ENCODE measurements around the gene SYTL4. TPM values are rescaled to one million over a fixed set of nuclear protein-coding genes. Genes with fewer than 3 reads are reported as not detected.

Gene SYTL4
- total RNA-seq, 1 experiment from 2014 or later, result 0.13 TPM

- Histone ChIP-seq H3K4me2 (ENCODE audit: insufficient read depth, insufficient read length, low read length) (no peak overlapping the region), H4K8ac (replicated peaks; ENCODE audit: insufficient read length, low read depth, low read length) (no peak overlapping the region), H2BK120ac (ENCODE audit: low read depth, low read length, poor library complexity, severe bottlenecking) (no peak overlapping the region), H3K14ac (ENCODE audit: insufficient read depth, low read length) (no peak overlapping the region), H3K18ac (ENCODE audit: insufficient read length, low read depth, low read length) (no peak overlapping the region), H4K20me1 (ENCODE audit: control insufficient read depth, insufficient read depth, insufficient read length) (no peaks in the 10 kb centered on the region), H3K9me3 (ENCODE audit: control insufficient read depth, low read depth, low read length) (no peaks in the 10 kb centered on the region), H3K56ac (ENCODE audit: insufficient read length, low read depth, low read length) (no peak overlapping the region), H3K79me1 (ENCODE audit: insufficient read depth, low read depth, low read length, poor library complexity, severe bottlenecking) (no peaks in the 10 kb centered on the region), H2BK12ac (ENCODE audit: insufficient read length, low read depth, low read length) (no peak overlapping the region), H4K91ac (ENCODE audit: insufficient read length, low read depth, low read length) (no peak overlapping the region), H3K4ac (ENCODE audit: low read depth, low read length) (no peak overlapping the region), H3T11ph (ENCODE audit: low read length) (no peak overlapping the region), H3K23me2 (ENCODE audit: insufficient read length, low read depth, low read length, poor library complexity, severe bottlenecking) (no peaks in the 10 kb centered on the region), H3K27me3 (ENCODE audit: insufficient read depth, low read length) (no peaks in the 10 kb centered on the region), H3K27ac (ENCODE audit: insufficient read length, low read depth, low read length) (no peak overlapping the region), H2BK20ac (ENCODE audit: low read depth, low read length, poor library complexity, severe bottlenecking) (no peak overlapping the region), H2AK5ac (ENCODE audit: insufficient read length, low read length) (no peak overlapping the region), H2AFZ (ENCODE audit: low read length) (no peak overlapping the region), H2BK15ac (ENCODE audit: low read depth, low read length) (no peak overlapping the region), H3K4me1 (ENCODE audit: insufficient read depth, low read length) (no peaks in the 10 kb centered on the region), H2BK5ac (ENCODE audit: insufficient read length, low read length) (no peak overlapping the region), H3K9ac (ENCODE audit: extremely low read depth, insufficient read length, low read length) (no peak overlapping the region), H3K79me2 (ENCODE audit: insufficient read depth, low read length) (no peaks in the 10 kb centered on the region), H4K5ac (ENCODE audit: insufficient read length, low read depth, low read length) (no peak overlapping the region), H3K23ac (ENCODE audit: insufficient read length, low read depth, low read length) (no peak overlapping the region)
- peaks cover 0 to 65% of the 10 kb centered on the region in 2 experiments; a peak in 2 of 5 replicates for H3K9me3 Mint-ChIP-seq
- no peaks in the 10 kb centered on the region for H3K4me1 Mint-ChIP-seq
- no peak overlapping the region for H3K27ac Mint-ChIP-seq
- TF ChIP-seq CTCF (conservative IDR thresholded peaks at IDR 0.05), result no peak
- no peak overlapping the region for H3K4me3 Mint-ChIP-seq
- H3K27me3 Mint-ChIP-seq (ENCODE audit: low read depth), result no peaks in the 10 kb centered on the region
- no CpG with 5 or more reads among the region's 5 CpGs for WGBS (ENCODE audit: extremely low coverage, insufficient read length, low lambda C conversion rate)
- DNase-seq, result no peak
- H3K36me3 Mint-ChIP-seq (ENCODE audit: insufficient read depth in 1 of 3, low read depth in 3 of 3), result peaks cover 0 to 34% (median 17%) of the 10 kb centered on the region in 3 experiments; a peak in 5 of 7 replicates
Observed at GRCh38 chrX:100625985-100626491, 105.9 kb downstream of the SYTL4 start.

Other genes starting within 250 kb of the SYTL4 start
- 1.3 and 1.7 TPM in 2 replicates for gene TNMD, start 147.2 kb downstream of the SYTL4 start, total RNA-seq (2021)
- gene TSPAN6, start 95.3 kb downstream of the SYTL4 start, total RNA-seq (2021), result 61.3 and 62.8 TPM in 2 replicates
- not detected in 2 replicates for gene SRPX2, start 87.9 kb downstream of the SYTL4 start, total RNA-seq (2021)
- gene CSTF2, start 88.3 kb upstream of the SYTL4 start, total RNA-seq (2021), result 28.9 and 30.2 TPM in 2 replicates
- not detected in 2 replicates for gene NOX1, start 142.2 kb upstream of the SYTL4 start, total RNA-seq (2021)
- 0.44 and 0.77 TPM in 2 replicates for gene XKRX, start 196.8 kb upstream of the SYTL4 start, total RNA-seq (2021)
- gene ARL13A, start 237.6 kb upstream of the SYTL4 start, total RNA-seq (2021), result not detected in 2 replicates

All from H9 (cell line).